Testis (tissue), 3 donors: Measurements from ENCODE around the gene H2AZ2. TPM values are rescaled to one million over a fixed set of nuclear protein-coding genes. Genes with fewer than 3 reads are reported as not detected.

Experiments
- DNase-seq: peaks from one replicate; pipeline ENCODE4 v3.0.0-alpha.2; 2019
- H3K27ac ChIP-seq, 2 donors: fragments of 200-600 bp; sonication (generic); one replicate each; pipeline ENCODE4 v1.5.1; 2019
- H3K27me3 ChIP-seq: fragments of 200-600 bp; sonication (generic); one replicate; pipeline ENCODE4 v1.5.1; 2019
- H3K36me3 ChIP-seq: fragments of 200-600 bp; sonication (generic); one replicate; pipeline ENCODE4 v1.5.1; 2017; ENCODE audit warnings: low read depth; ENCODE audit errors: missing control alignments
- H3K4me1 ChIP-seq: fragments of 200-600 bp; sonication (generic); one replicate; pipeline ENCODE4 v1.5.1; 2019
- H3K4me3 ChIP-seq, 2 donors: fragments of 200-600 bp; sonication (generic); one replicate each; pipeline ENCODE4 v1.5.1; 2017 to 2019
- H3K9me3 ChIP-seq: fragments of 200-600 bp; sonication (generic); one replicate; pipeline ENCODE4 v1.5.1; 2017
- POLR2A ChIP-seq: fragments of 450-650 bp; IDR thresholded peaks from one replicate; pipeline ENCODE4 v1.6.1; 2017; ENCODE audit warnings: antibody characterized with exemption, mild to moderate bottlenecking, moderate library complexity
- WGBS, 2 donors: methylation state at CpG; one replicate each; pipeline ENCODE4 v1.1.5; 2018; 5-methylcytosine and 5-hydroxymethylcytosine counted together
- intact Hi-C: fragments of 100-400 bp; cut with DNase I; formaldehyde crosslinking; loops from one replicate; pipeline ENCODE4 v1.15.1; 2023; ENCODE audit warnings: low total_unique reads
- polyA plus RNA-seq: library from polyadenylated mRNA; stranded (reverse); fragments of 350-450 nt; fragmentation: Illumina TruSeq; extraction: RNeasy Lipid Tissue Mini Kit (QIAGEN cat#74804); gene quantifications from one replicate; pipeline ENCODE4 v1.2.3, GENCODE V29; 2014; ENCODE audit warnings: low read depth, low replicate concordance; ENCODE audit not compliant: insufficient read depth
- total RNA-seq, 2 donors: library from RNA; depleted of rRNA; stranded (reverse); fragments of >200 nt; gene quantifications; one replicate each; pipeline ENCODE4 v1.2.3, GENCODE V29; 2016
- TF ChIP-seq, protein P1 (sequence below), 3 experiments: fragments of 450-650 bp in 2 of 3; fragments of 200-600 bp in 1 of 3; sonication (generic) in 1 of 3; IDR thresholded peaks; one replicate each; pipeline ENCODE4 v1.5.1; 2016 to 2019; ENCODE audit warnings: antibody characterized with exemption in 3 of 3, mild to moderate bottlenecking in 2 of 3, moderate library complexity in 1 of 3

The H2AZ2 gene
- total and polyA plus RNA-seq, 3 donors from 2014 or later, result 77.2 to 154 (median 103) TPM

GRCh38 chr7:44802418-44803025, 45.4 kb downstream of the H2AZ2 start:
- 91 to 94% methylated on average over 4 to 5 of the region's 5 CpGs for WGBS, 2 donors
- DNase-seq, result no peak
- intact Hi-C loops, result no loop called here

DNA sequence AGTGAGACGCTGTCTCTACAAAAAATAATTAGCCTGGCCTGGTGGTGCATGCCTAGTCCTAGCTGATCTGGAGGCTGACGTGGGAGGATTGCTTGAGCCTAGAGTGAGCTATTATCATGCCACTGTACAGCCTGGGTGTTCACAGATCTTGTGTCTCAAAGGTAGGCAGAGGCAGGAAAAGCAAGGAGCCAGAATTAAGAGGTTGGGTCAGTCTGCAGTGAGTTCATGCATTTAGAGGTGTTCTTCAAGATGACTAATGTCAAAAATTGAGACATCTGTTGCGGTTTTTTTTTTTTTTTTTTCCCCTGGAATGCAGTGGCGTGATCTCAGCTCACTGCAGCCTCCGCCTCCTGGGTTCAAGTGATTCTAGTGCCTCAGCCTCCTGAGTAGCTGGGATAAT, 46.0 kb downstream of the H2AZ2 start:
- no peaks in the 10 kb centered on the region for H3K9me3 ChIP-seq
- no peaks in the 10 kb centered on the region for H3K36me3 ChIP-seq
- 82 to 91% methylated on average over 5 of the region's 5 CpGs for WGBS, 2 donors
- H3K4me3 ChIP-seq, result no peak overlapping the region
- H3K27me3 ChIP-seq, result no peaks in the 10 kb centered on the region
- TF ChIP-seq, protein P1, sequence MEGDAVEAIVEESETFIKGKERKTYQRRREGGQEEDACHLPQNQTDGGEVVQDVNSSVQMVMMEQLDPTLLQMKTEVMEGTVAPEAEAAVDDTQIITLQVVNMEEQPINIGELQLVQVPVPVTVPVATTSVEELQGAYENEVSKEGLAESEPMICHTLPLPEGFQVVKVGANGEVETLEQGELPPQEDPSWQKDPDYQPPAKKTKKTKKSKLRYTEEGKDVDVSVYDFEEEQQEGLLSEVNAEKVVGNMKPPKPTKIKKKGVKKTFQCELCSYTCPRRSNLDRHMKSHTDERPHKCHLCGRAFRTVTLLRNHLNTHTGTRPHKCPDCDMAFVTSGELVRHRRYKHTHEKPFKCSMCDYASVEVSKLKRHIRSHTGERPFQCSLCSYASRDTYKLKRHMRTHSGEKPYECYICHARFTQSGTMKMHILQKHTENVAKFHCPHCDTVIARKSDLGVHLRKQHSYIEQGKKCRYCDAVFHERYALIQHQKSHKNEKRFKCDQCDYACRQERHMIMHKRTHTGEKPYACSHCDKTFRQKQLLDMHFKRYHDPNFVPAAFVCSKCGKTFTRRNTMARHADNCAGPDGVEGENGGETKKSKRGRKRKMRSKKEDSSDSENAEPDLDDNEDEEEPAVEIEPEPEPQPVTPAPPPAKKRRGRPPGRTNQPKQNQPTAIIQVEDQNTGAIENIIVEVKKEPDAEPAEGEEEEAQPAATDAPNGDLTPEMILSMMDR (IDR thresholded peaks at IDR 0.05), result no peak
- no peak for TF ChIP-seq POLR2A
- H3K27ac ChIP-seq, result no peak overlapping the region
- no peak for DNase-seq
- peaks cover 12% of the 10 kb centered on the region for H3K4me1 ChIP-seq
- intact Hi-C loops, result no loop called here

More at GRCh38 chr7:44802418-44803025, 45.4 kb downstream of the H2AZ2 start:
- no peak for TF ChIP-seq POLR2A
- TF ChIP-seq, protein P1 (IDR thresholded peaks at IDR 0.05), result no peak
- H3K4me1 ChIP-seq, result peaks cover 12% of the 10 kb centered on the region
- no peaks in the 10 kb centered on the region for H3K9me3 ChIP-seq
- no peak overlapping the region for H3K27ac ChIP-seq
- no peak overlapping the region for H3K4me3 ChIP-seq
- H3K27me3 ChIP-seq, result no peaks in the 10 kb centered on the region
- H3K36me3 ChIP-seq, result no peaks in the 10 kb centered on the region

GRCh38 chr7:44799939-44800338, 47.9 kb downstream of the H2AZ2 start:
- Histone ChIP-seq H3K4me3 (no peak overlapping the region), H3K36me3 (no peaks in the 10 kb centered on the region), H3K27me3 (no peaks in the 10 kb centered on the region), H3K27ac (no peak overlapping the region), H3K4me1 (peaks cover 12% of the 10 kb centered on the region), H3K9me3 (no peaks in the 10 kb centered on the region)
- TF ChIP-seq, protein P1 (IDR thresholded peaks at IDR 0.05), result no peak
- no peak for TF ChIP-seq POLR2A
- intact Hi-C loops, result no loop called here
- DNase-seq, result no peak
- 79 to 82% methylated on average over 4 of the region's 4 CpGs for WGBS, 2 donors

DNA sequence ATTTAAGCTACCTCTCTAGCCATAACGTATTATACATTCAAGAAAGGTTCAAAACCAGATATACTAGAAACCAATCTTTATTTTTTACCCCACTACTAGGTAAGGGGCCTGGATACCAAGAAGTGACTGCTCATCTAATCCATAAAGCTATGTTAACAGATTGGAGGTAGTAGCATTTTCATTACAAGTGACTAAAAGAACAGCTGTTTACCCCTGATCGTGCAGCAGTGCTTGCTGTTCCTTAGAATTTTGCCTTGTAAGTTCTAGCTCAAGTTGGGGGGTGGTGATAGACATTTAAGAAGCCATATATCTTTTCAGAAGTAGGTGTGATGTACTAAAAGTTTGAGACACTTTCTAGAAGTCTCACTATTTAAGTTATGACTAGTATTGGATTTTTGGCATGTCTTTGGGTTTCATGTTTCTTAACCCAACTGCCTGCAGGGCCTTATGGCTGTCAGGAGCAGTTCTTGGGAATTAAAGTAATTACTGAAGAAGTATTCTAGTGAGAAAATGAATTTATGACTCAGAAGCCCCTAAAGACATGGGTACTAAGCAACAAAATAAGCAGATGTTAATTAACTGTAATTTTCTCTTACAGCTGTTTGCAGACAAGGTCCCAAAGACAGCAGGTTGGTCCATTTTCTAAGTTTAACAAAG, 49.1 kb downstream of the H2AZ2 start:
- no peaks in the 10 kb centered on the region for H3K27me3 ChIP-seq
- H3K9me3 ChIP-seq, result no peaks in the 10 kb centered on the region
- TF ChIP-seq, protein P1 (IDR thresholded peaks at IDR 0.05), result no peak
- no peak for TF ChIP-seq POLR2A
- peak overlapping the region in 1 of 2 donors; percentile 99 for H3K27ac ChIP-seq
- H3K36me3 ChIP-seq, result no peaks in the 10 kb centered on the region
- no peak overlapping the region for H3K4me3 ChIP-seq
- intact Hi-C loops, result no loop called here
- DNase-seq, result no peak
- WGBS, 2 donors, result 15 to 18% methylated on average over 2 of the region's 2 CpGs
- peaks cover 12% of the 10 kb centered on the region for H3K4me1 ChIP-seq
